Gastrocnemius medialis (tissue), 4 donors: ENCODE data around the gene ATP1A2. TPM values are rescaled to one million over a fixed set of nuclear protein-coding genes. Genes with fewer than 3 reads are reported as not detected.

Experiments used
- ATAC-seq, 2 donors: fragments of 150-250 bp; one replicate each; pipeline ENCODE4 v1.9.1; 2016
- DNase-seq, 2 donors: peaks; one replicate each; pipeline ENCODE4 v3.0.0-alpha.2; 2019
- H3K27ac ChIP-seq, 4 donors: fragments of 200-600 bp; sonication (generic); 1 replicate in 1 of 4; 2 replicates in 3 of 4; pipeline ENCODE4 v1.5.1; 2016 to 2018; ENCODE audit warnings: mild to moderate bottlenecking in 2 of 4, moderate library complexity in 1 of 4
- H3K27me3 ChIP-seq, 3 donors: fragments of 200-600 bp; sonication (generic) in 2 of 3; 1 replicate in 1 of 3; 2 replicates in 2 of 3; pipeline versions ENCODE4 v1.5.1 to v1.6.0; 2016 to 2019; ENCODE audit warnings: mild to moderate bottlenecking in 1 of 3, moderate library complexity in 1 of 3
- H3K36me3 ChIP-seq, 2 donors: fragments of 200-600 bp; sonication (generic) in 1 of 2; one replicate each; pipeline ENCODE4 v1.5.1; 2017 to 2018
- H3K4me1 ChIP-seq, 2 donors: fragments of 200-600 bp; sonication (generic) in 1 of 2; one replicate each; pipeline ENCODE4 v1.5.1; 2016 to 2017; ENCODE audit warnings: mild to moderate bottlenecking in 2 of 2
- H3K4me3 ChIP-seq, 4 donors: fragments of 200-600 bp; sonication (generic) in 3 of 4; 1 replicate in 1 of 4; 2 replicates in 3 of 4; pipeline ENCODE4 v1.5.1; 2016 to 2019; ENCODE audit warnings: mild to moderate bottlenecking in 2 of 4
- H3K9me3 ChIP-seq, 3 donors: fragments of 200-600 bp; sonication (generic) in 2 of 3; 1 replicate in 1 of 3; 2 replicates in 2 of 3; pipeline ENCODE4 v1.5.1; 2016 to 2019
- POLR2A ChIP-seq, 2 donors: fragments of 450-650 bp; IDR thresholded peaks; one replicate each; pipeline ENCODE4 v1.6.1; 2017; ENCODE audit warnings: antibody characterized with exemption in 2 of 2, mild to moderate bottlenecking in 2 of 2, moderate library complexity in 2 of 2
- in situ Hi-C, 4 donors: fragments of 200-750 bp; cut with MboI; loops; one replicate each; pipeline versions ENCODE4 v1.15.0 to v1.8.0; 2017; ENCODE audit warnings: low sequenced_read_pairs in 4 of 4
- intact Hi-C: fragments of 100-400 bp; cut with DNase I; formaldehyde crosslinking; loops from one replicate; pipeline ENCODE4 v1.15.1; 2023; ENCODE audit warnings: low total_unique reads
- total RNA-seq, 4 donors: library from RNA; depleted of rRNA; stranded (reverse); fragments of >200 nt; gene quantifications; one replicate each; pipeline versions ENCODE4 v1.1.0 to v1.2.3, GENCODE V29; 2016
- TF ChIP-seq, protein P1 (sequence below), 5 experiments: fragments of 450-650 bp in 3 of 5; fragments of 200-600 bp in 2 of 5; sonication (generic) in 2 of 5; IDR thresholded peaks in 4 of 5; conservative IDR thresholded peaks in 1 of 5; 1 replicate in 4 of 5; 2 replicates in 1 of 5; pipeline ENCODE4 v1.5.1; 2016 to 2019; ENCODE audit warnings: antibody characterized with exemption in 5 of 5, mild to moderate bottlenecking in 3 of 5, moderate library complexity in 3 of 5

Gene ATP1A2
- total RNA-seq, 4 donors from 2014 or later, result 281 to 710 (median 413) TPM

GRCh38 chr1:160112357-160112756 lies 3.2 kb upstream of the ATP1A2 start:
- in situ Hi-C loops, result no loop called here
- peaks cover 40 to 51% of the 10 kb centered on the region in 2 donors for H3K4me1 ChIP-seq
- TF ChIP-seq POLR2A (IDR thresholded peaks at IDR 0.05), result no peak
- TF ChIP-seq, protein P1, sequence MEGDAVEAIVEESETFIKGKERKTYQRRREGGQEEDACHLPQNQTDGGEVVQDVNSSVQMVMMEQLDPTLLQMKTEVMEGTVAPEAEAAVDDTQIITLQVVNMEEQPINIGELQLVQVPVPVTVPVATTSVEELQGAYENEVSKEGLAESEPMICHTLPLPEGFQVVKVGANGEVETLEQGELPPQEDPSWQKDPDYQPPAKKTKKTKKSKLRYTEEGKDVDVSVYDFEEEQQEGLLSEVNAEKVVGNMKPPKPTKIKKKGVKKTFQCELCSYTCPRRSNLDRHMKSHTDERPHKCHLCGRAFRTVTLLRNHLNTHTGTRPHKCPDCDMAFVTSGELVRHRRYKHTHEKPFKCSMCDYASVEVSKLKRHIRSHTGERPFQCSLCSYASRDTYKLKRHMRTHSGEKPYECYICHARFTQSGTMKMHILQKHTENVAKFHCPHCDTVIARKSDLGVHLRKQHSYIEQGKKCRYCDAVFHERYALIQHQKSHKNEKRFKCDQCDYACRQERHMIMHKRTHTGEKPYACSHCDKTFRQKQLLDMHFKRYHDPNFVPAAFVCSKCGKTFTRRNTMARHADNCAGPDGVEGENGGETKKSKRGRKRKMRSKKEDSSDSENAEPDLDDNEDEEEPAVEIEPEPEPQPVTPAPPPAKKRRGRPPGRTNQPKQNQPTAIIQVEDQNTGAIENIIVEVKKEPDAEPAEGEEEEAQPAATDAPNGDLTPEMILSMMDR (IDR thresholded peaks at IDR 0.05 in 4 of 5, conservative IDR thresholded peaks at IDR 0.05 in 1 of 5), result no peak
- H3K27ac ChIP-seq, result peak overlapping the region; percentile 97 to 100 (median 98)
- H3K9me3 ChIP-seq, result no peaks in the 10 kb centered on the region
- intact Hi-C loops, result no loop called here
- no peak overlapping the region for H3K4me3 ChIP-seq
- no peak for DNase-seq
- ATAC-seq, result no peak
- no peaks in the 10 kb centered on the region for H3K27me3 ChIP-seq
- no peaks in the 10 kb centered on the region for H3K36me3 ChIP-seq

DNA sequence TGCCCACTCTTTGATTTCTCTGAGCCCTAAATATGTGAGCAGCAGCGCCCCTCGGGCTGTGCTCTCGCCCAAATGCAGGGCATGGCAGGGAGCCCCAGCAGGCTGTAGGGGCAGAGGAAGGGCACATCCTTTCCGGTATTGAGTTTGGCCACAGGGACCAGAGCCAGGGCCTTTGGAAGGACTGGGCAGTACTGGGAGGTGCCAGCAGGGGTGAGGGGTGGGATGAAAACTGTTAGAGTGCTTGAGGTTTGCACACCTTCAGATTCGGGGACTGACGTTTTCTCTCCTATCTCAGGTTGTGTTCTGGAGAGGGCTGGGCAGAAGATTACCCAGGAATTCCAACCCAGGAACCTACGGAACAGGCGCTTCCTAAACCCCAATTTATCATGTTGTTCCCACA lies 2.2 kb upstream of the ATP1A2 start:
- H3K4me1 ChIP-seq, result peaks cover 46 to 59% of the 10 kb centered on the region in 2 donors
- in situ Hi-C loops, result no loop called here
- H3K9me3 ChIP-seq, result no peaks in the 10 kb centered on the region
- H3K36me3 ChIP-seq, result no peaks in the 10 kb centered on the region
- H3K27me3 ChIP-seq, result no peaks in the 10 kb centered on the region
- intact Hi-C loops, result no loop called here
- DNase-seq, result no peak
- peak overlapping the region; percentile 97 to 100 (median 98) for H3K27ac ChIP-seq
- TF ChIP-seq POLR2A (IDR thresholded peaks at IDR 0.05), result no peak
- TF ChIP-seq, protein P1 (IDR thresholded peaks at IDR 0.05 in 4 of 5, conservative IDR thresholded peaks at IDR 0.05 in 1 of 5), result peak in 3 of 5 experiments; percentile 29 to 45 (median 34)
- H3K4me3 ChIP-seq, result no peak overlapping the region
- no peak for ATAC-seq

DNA sequence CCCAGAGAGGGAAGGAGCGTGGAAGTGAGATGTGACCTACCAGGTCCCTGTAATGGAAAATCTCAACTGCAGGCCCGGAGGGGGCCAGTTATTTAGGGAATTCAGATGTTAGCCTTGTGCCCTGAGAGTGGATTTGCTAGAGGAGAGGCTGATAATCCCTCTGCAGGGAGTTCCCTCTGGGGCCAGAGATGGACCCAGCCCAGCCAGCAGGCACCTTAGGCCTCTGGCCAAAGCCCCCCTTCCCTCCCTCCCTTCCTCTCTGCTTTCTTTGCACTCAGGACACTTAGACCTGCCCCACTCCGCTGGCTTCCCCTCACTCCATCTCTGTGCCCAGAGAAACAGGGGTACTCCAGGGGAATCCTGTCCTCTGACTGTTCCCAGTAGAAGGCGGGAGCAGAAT lies 1.5 kb upstream of the ATP1A2 start:
- Histone ChIP-seq H3K36me3 (no peaks in the 10 kb centered on the region), H3K4me1 (peaks cover 50 to 64% of the 10 kb centered on the region in 2 donors), H3K27me3 (no peaks in the 10 kb centered on the region), H3K27ac (peak overlapping the region; percentile 97 to 100 (median 98)), H3K4me3 (no peak overlapping the region), H3K9me3 (no peaks in the 10 kb centered on the region)
- no peak for TF ChIP-seq POLR2A (IDR thresholded peaks at IDR 0.05)
- TF ChIP-seq, protein P1 (IDR thresholded peaks at IDR 0.05 in 4 of 5, conservative IDR thresholded peaks at IDR 0.05 in 1 of 5), result no peak
- DNase-seq (no peak), ATAC-seq (no peak)
- in situ Hi-C loops (no loop called here), intact Hi-C loops (no loop called here)

DNA sequence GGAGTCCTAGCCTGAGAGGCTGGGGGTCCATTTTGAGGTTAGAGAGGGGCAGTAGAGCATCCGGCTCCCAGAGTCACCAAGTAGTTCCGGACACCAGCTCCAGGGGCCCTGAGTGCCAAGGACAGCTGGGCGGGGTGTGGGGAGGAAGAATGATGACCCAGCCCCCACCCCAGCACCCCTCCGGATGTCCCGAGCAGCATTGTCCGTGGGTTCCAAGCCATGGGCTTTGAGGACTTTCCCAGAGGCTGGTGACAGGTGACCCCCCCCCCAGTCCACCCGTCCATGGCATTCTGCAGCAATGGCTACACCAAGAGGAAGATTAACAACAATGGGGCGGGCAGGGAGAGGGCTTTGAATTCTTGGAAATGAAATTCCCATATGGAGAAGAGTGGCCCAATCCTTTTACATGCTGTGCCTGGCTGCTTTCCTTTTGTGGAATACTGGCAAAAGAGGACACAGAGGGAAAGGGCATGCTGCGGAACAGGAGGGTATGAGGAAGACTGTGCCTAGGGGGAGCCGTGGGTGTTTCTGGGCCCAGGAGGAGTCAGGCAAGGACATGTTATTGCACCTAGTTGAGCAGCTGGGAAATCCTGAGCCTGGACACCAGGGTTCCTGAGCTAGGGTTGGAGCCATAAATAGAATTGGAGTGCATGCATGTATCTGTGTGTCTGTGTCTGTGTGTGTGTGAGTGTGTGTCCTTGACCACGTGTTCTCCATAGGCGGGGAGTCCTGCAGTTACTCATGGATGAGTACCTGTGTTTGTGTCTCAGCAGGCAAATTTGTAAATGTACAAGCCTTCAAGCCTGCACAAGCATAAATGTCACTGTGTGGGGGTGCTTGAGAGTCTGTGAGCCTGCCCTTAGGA lies 956 bp downstream of the ATP1A2 start:
- Histone ChIP-seq H3K4me3 (peak overlapping the region; percentile 54 to 86 (median 72)), H3K27ac (peak overlapping the region; percentile 97 to 100 (median 98)), H3K36me3 (peaks cover 0 to 10% of the 10 kb centered on the region in 2 donors), H3K9me3 (no peaks in the 10 kb centered on the region), H3K27me3 (no peaks in the 10 kb centered on the region), H3K4me1 (peaks cover 68 to 75% of the 10 kb centered on the region in 2 donors)
- in situ Hi-C loops (no loop called here), intact Hi-C loops (loop anchor here (5.0 kb wide), 1 partner anchor 76 kb away; the partner anchor contains the start of gene CASQ1)
- peak; percentile 67 to 83 for TF ChIP-seq POLR2A (IDR thresholded peaks at IDR 0.05)
- TF ChIP-seq, protein P1 (IDR thresholded peaks at IDR 0.05 in 4 of 5, conservative IDR thresholded peaks at IDR 0.05 in 1 of 5), result peak in 2 of 5 experiments; percentile 5 to 15
- DNase-seq (peak; percentile 86 to 89), ATAC-seq (peak; percentile 55 to 74)
